ENCODE data around the gene RPL22. TPM values are rescaled to one million over a fixed set of nuclear protein-coding genes. Genes with fewer than 3 reads are reported as not detected.

RPL22 gene
- total RNA-seq, 6 experiments from 2014 or later: 233 to 341 (median 324) TPM

GRCh38 chr1:6177681-6178380 is 21.6 kb downstream of the RPL22 start:
- TF ChIP-seq CTCF (IDR thresholded peaks at IDR 0.05): no peak
- Mint-ChIP-seq H3K9me3 (no peaks in the 10 kb centered on the region), H3K4me1 (ENCODE audit: low read depth) (peaks cover 16% of the 10 kb centered on the region), H3K27me3 (ENCODE audit: insufficient read depth) (peaks cover 35% of the 10 kb centered on the region), H3K27ac (no peak overlapping the region), H3K4me3 (no peak overlapping the region), H3K36me3 (ENCODE audit: low read depth) (no peaks in the 10 kb centered on the region)
- no peak for DNase-seq

GRCh38 chr1:6176779-6177178 is 22.6 kb downstream of the RPL22 start:
- H3K9me3 Mint-ChIP-seq: no peaks in the 10 kb centered on the region
- no peak for TF ChIP-seq CTCF (IDR thresholded peaks at IDR 0.05)
- DNase-seq: no peak
- H3K27me3 Mint-ChIP-seq (ENCODE audit: insufficient read depth): peaks cover 35% of the 10 kb centered on the region
- H3K27ac Mint-ChIP-seq: no peak overlapping the region
- H3K36me3 Mint-ChIP-seq (ENCODE audit: low read depth): no peaks in the 10 kb centered on the region
- no peak overlapping the region for H3K4me3 Mint-ChIP-seq
- peaks cover 12% of the 10 kb centered on the region for H3K4me1 Mint-ChIP-seq (ENCODE audit: low read depth)

GRCh38 chr1:6175411-6175828 is 24.0 kb downstream of the RPL22 start:
- no peak for TF ChIP-seq CTCF (IDR thresholded peaks at IDR 0.05)
- Mint-ChIP-seq H3K4me1 (ENCODE audit: low read depth) (no peaks in the 10 kb centered on the region), H3K27me3 (ENCODE audit: insufficient read depth) (peaks cover 30% of the 10 kb centered on the region), H3K4me3 (no peak overlapping the region), H3K27ac (no peak overlapping the region), H3K36me3 (ENCODE audit: low read depth) (no peaks in the 10 kb centered on the region), H3K9me3 (no peaks in the 10 kb centered on the region)
- no peak for DNase-seq

- no peak overlapping the region for H3K4me3 Mint-ChIP-seq
These were observed 24.6 kb downstream of the RPL22 start for GRCh38 chr1:6174621-6175410.

GRCh38 chr1:6172549-6172948 is 26.8 kb downstream of the RPL22 start:
- Mint-ChIP-seq H3K27me3 (ENCODE audit: insufficient read depth) (peaks cover 28% of the 10 kb centered on the region), H3K36me3 (ENCODE audit: low read depth) (no peaks in the 10 kb centered on the region), H3K27ac (no peak overlapping the region), H3K4me1 (ENCODE audit: low read depth) (no peaks in the 10 kb centered on the region), H3K9me3 (no peaks in the 10 kb centered on the region), H3K4me3 (no peak overlapping the region)
- TF ChIP-seq CTCF (IDR thresholded peaks at IDR 0.05): no peak
- DNase-seq: no peak

More at GRCh38 chr1:6174621-6175410, 24.6 kb downstream of the RPL22 start:
- Mint-ChIP-seq H3K4me1 (ENCODE audit: low read depth) (no peaks in the 10 kb centered on the region), H3K9me3 (no peaks in the 10 kb centered on the region), H3K36me3 (ENCODE audit: low read depth) (no peaks in the 10 kb centered on the region), H3K27me3 (ENCODE audit: insufficient read depth) (peaks cover 30% of the 10 kb centered on the region), H3K27ac (no peak overlapping the region)
- TF ChIP-seq CTCF (IDR thresholded peaks at IDR 0.05): no peak
- DNase-seq: no peak
